GM23248 (cell line): ENCODE results near the gene PACSIN1. TPM values are rescaled to one million over a fixed set of nuclear protein-coding genes. Genes with fewer than 3 reads are reported as not detected.
"Not testable (repeated sequence)": the region's sequence is repeated elsewhere in the genome, so short reads cannot be mapped to it uniquely, and the experiment has no call there.

Experiments
- DNase-seq: peaks from one replicate; pipeline ENCODE4 v3.0.0-alpha.2; 2015
- H2AFZ ChIP-seq: fragments of 200-600 bp; sonication (generic); 2 replicates; pipeline ENCODE4 v1.6.1; 2016; ENCODE audit warnings: antibody characterized with exemption
- H3F3A ChIP-seq: fragments of 200-600 bp; sonication (generic); 2 replicates; pipeline ENCODE4 v1.6.1; 2016; ENCODE audit warnings: mild to moderate bottlenecking, antibody characterized with exemption, mixed run types; ENCODE audit not compliant: insufficient read depth
- H3K27ac ChIP-seq: fragments of 200-600 bp; sonication (generic); 2 replicates; pipeline ENCODE4 v1.5.1; 2016; ENCODE audit warnings: mild to moderate bottlenecking
- H3K27me3 ChIP-seq: fragments of 200-600 bp; sonication (generic); replicated peaks from 2 replicates; pipeline ENCODE4 v1.6.1; 2016; ENCODE audit warnings: mild to moderate bottlenecking; ENCODE audit not compliant: insufficient read depth
- H3K36me3 ChIP-seq: fragments of 200-600 bp; sonication (generic); 2 replicates; pipeline ENCODE4 v1.6.1; 2016; ENCODE audit warnings: low read depth, mild to moderate bottlenecking
- H3K4me1 ChIP-seq: fragments of 200-600 bp; sonication (generic); 2 replicates; pipeline ENCODE4 v1.6.1; 2016; ENCODE audit warnings: mild to moderate bottlenecking; ENCODE audit not compliant: insufficient read depth
- H3K4me2 ChIP-seq: fragments of 200-600 bp; sonication (generic); one replicate; pipeline ENCODE4 v1.6.1; 2016; ENCODE audit warnings: mild to moderate bottlenecking; ENCODE audit not compliant: unreplicated experiment
- H3K4me3 ChIP-seq: fragments of 200-600 bp; sonication (generic); 2 replicates; pipeline ENCODE4 v1.5.1; 2016; ENCODE audit warnings: mild to moderate bottlenecking
- H3K79me2 ChIP-seq: fragments of 200-600 bp; sonication (generic); 2 replicates; pipeline ENCODE4 v1.6.1; 2016; ENCODE audit warnings: mild to moderate bottlenecking; ENCODE audit not compliant: insufficient read depth
- H3K9ac ChIP-seq: fragments of 200-600 bp; sonication (generic); 2 replicates; pipeline ENCODE4 v1.6.1; 2016; ENCODE audit warnings: mild to moderate bottlenecking
- H3K9me2 ChIP-seq: fragments of 200-600 bp; sonication (generic); 2 replicates; pipeline ENCODE4 v1.6.1; 2016; ENCODE audit warnings: mixed run types, mild to moderate bottlenecking, moderate library complexity; ENCODE audit not compliant: insufficient read depth
- H3K9me3 ChIP-seq: fragments of 200-600 bp; sonication (generic); one replicate; pipeline ENCODE4 v1.6.1; 2017; ENCODE audit warnings: low read depth
- H4K20me1 ChIP-seq: fragments of 200-600 bp; sonication (generic); 2 replicates; pipeline ENCODE4 v1.6.0; 2016; ENCODE audit not compliant: insufficient read depth
- EZH2 ChIP-seq: fragments of 200-600 bp; sonication (generic); IDR thresholded peaks from 2 replicates; pipeline ENCODE4 v1.6.1; 2018; ENCODE audit warnings: antibody characterized with exemption, mild to moderate bottlenecking; ENCODE audit not compliant: insufficient read depth, poor library complexity, severe bottlenecking
- EZH2phosphoT487 ChIP-seq: fragments of 200-600 bp; sonication (generic); IDR thresholded peaks from 2 replicates; pipeline ENCODE4 v1.6.1; 2018; ENCODE audit warnings: antibody characterized with exemption, moderate library complexity, mild to moderate bottlenecking, low read depth; ENCODE audit not compliant: insufficient read depth
- WGBS, 2 experiments: methylation state at CpG; one replicate each; pipeline ENCODE4 v1.1.6; 2015 to 2017; ENCODE audit warnings: low lambda C conversion rate in 2 of 2, low coverage in 1 of 2; ENCODE audit errors: missing lambda C conversion rate in 2 of 2; 5-methylcytosine and 5-hydroxymethylcytosine counted together
- in situ Hi-C: fragments of 300-500 bp; cut with MboI; formaldehyde crosslinking; loops from 2 replicates; pipeline ENCODE4 v1.15.0; 2020
- polyA plus RNA-seq: library from polyadenylated mRNA; unstranded; fragments of >200 nt; fragmentation: Nextera tagmentation; extraction: Ambion mirVana; gene quantifications from 2 replicates; pipeline ENCODE4 v1.2.1, GENCODE V29; 2016
- total RNA-seq: library from RNA; depleted of rRNA; stranded (reverse); fragments of >200 nt; shearing (Covaris generic); gene quantifications from 2 replicates; pipeline ENCODE4 v1.2.3, GENCODE V29; 2014

Gene PACSIN1
- total and polyA plus RNA-seq, 2 experiments from 2014 or later, result not detected

GRCh38 chr6:34484899-34485298, 19.0 kb downstream of the PACSIN1 start:
- Histone ChIP-seq H3K4me2 (no peak overlapping the region), H3K27ac (no peak overlapping the region), H2AFZ (no peak overlapping the region), H3K36me3 (no peaks in the 10 kb centered on the region), H3K9ac (no peak overlapping the region), H3K4me3 (no peak overlapping the region), H3K4me1 (no peaks in the 10 kb centered on the region), H3F3A (no peaks in the 10 kb centered on the region), H3K79me2 (no peaks in the 10 kb centered on the region), H3K27me3 (peaks cover 15% of the 10 kb centered on the region), H4K20me1 (no peaks in the 10 kb centered on the region), H3K9me2 (no peaks in the 10 kb centered on the region), H3K9me3 (no peaks in the 10 kb centered on the region)
- TF ChIP-seq EZH2phosphoT487 (no peak), EZH2 (no peak)
- in situ Hi-C loops, result no loop called here
- WGBS, 2 experiments, result 64 to 67% methylated on average over 7 of the region's 7 CpGs
- DNase-seq, result no peak

DNA sequence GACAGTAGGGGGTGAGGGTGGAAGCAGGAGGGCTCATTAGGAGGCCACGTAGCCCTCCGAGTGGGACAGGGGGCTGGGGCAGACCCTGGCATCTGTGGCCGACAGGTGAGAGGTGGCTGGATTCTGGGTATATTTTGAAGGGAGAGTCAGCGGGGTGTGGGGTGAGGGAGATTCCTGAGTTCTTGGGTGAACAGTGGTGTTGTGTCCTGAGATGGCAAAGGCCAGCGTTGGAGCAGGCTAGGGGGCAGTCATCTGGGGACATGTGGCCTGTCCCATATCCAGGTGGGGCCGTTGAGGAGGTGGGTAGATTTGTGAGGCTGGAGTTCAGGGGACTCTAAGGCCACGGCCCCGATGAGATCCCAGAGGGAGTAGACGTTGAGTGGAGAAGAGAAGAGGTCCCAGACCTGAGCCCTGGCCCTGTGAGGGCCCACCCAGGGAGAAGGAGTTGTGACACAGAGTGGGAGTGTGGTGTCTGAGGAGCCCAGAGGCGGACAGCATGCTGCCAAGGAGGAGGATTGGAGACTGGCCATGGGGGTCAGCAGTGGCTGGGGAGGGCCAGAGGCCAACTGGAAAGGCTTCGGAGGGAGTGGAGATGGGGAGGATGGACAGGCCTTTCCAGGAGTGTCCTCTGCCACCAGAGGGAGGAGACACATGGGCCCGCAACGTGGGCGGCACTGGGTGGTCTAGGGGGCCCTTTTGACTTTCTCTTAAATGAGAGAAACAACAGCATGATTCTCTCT, 19.6 kb downstream of the PACSIN1 start:
- H2AFZ ChIP-seq, result no peak overlapping the region

DNA sequence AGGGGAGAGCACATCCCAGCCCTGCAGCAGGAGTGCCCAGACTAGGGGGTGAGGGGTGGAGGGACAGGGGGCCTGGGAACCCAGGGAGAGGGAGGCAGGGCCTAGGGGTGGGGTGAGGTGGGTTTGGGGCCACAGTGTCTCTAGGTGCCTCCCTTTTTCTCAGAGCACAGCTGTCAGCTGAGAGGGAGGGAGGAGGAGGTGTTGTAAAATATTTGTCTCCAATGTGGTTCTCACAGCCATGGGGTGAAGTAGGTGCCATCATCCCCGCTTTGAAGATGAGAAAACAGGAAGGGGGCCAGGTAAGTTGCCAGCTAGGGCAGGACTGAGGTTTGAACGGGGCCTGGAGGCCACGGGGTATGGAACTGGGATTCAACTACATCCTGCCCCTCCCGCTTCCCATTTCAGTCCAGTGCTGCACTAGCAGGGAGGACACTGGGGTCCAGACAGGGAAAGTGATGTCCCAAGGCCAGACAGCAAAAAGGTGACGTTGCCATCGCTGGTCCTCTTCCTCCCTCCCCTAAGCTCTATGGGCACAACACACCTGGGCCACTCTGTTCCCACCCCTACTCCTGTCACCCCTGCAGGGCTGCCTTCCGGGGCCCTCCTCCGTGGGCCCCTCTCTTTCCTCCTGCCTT, 20.3 kb downstream of the PACSIN1 start:
- WGBS, 2 experiments, result 54 to 58% methylated on average over 8 of the region's 8 CpGs
- no peak for TF ChIP-seq EZH2phosphoT487
- no peak for TF ChIP-seq EZH2

More for the DNA sequence above, 19.6 kb downstream of the PACSIN1 start:
- Histone ChIP-seq H3K4me1 (no peaks in the 10 kb centered on the region), H3K36me3 (no peaks in the 10 kb centered on the region), H4K20me1 (no peaks in the 10 kb centered on the region), H3K27ac (no peak overlapping the region), H3F3A (no peaks in the 10 kb centered on the region), H3K9ac (no peak overlapping the region), H3K4me3 (no peak overlapping the region), H3K79me2 (no peaks in the 10 kb centered on the region), H3K9me3 (no peaks in the 10 kb centered on the region), H3K9me2 (no peaks in the 10 kb centered on the region), H3K27me3 (peaks cover 15% of the 10 kb centered on the region), H3K4me2 (no peak overlapping the region)
- no peak for DNase-seq
- TF ChIP-seq EZH2 (no peak), EZH2phosphoT487 (no peak)
- in situ Hi-C loops, result no loop called here
- 69 to 73% methylated on average over 13 to 14 of the region's 14 CpGs for WGBS, 2 experiments

DNA sequence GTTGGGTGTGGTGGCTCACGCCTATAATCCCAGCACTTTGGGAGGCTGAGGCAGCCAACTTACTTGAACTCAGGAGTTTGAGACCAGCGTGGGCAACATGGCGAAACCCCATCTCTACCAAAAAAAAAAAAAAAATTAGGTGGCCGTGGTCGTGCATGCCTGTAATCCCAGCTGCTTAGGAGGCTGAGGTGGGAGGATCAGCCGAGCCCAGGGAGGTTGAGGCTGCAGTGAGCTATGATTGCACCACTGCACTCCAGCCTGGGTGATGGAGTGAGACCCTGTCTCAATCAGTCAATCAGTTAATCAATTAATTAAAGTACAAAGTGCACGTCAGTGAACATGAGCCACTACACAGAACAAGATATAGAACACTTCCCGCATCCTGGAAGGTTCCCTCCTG, 21.0 kb downstream of the PACSIN1 start:
- H3K4me2 ChIP-seq, H4K20me1 ChIP-seq, H3K9me2 ChIP-seq, in situ Hi-C loops, H3K9ac ChIP-seq, H3K4me1 ChIP-seq, H2AFZ ChIP-seq, H3F3A ChIP-seq, DNase-seq, H3K27me3 ChIP-seq, H3K79me2 ChIP-seq, H3K36me3 ChIP-seq, H3K4me3 ChIP-seq, H3K9me3 ChIP-seq, H3K27ac ChIP-seq: not testable (repeated sequence)
- 73 to 81% methylated on average over 8 of the region's 8 CpGs for WGBS, 2 experiments

More for the DNA sequence above, 20.3 kb downstream of the PACSIN1 start:
- H3K27me3 ChIP-seq, result peaks cover 9% of the 10 kb centered on the region
- H3K9ac ChIP-seq, result no peak overlapping the region
- H3K27ac ChIP-seq, result no peak overlapping the region
- no peak overlapping the region for H3K4me3 ChIP-seq
- H3K4me2 ChIP-seq, result no peak overlapping the region
- H3K9me2 ChIP-seq, result no peaks in the 10 kb centered on the region
- DNase-seq, result no peak
- H3K4me1 ChIP-seq, result peaks cover 2% of the 10 kb centered on the region; the same call in 1 of the 2 replicates
- no peaks in the 10 kb centered on the region for H3K79me2 ChIP-seq
- H3K9me3 ChIP-seq, result no peaks in the 10 kb centered on the region
- in situ Hi-C loops, result no loop called here
- H2AFZ ChIP-seq, result no peak overlapping the region
- H3F3A ChIP-seq, result no peaks in the 10 kb centered on the region
- H4K20me1 ChIP-seq, result no peaks in the 10 kb centered on the region
- H3K36me3 ChIP-seq, result no peaks in the 10 kb centered on the region
